Measurements from ENCODE around the gene CUL5. TPM values are rescaled to one million over a fixed set of nuclear protein-coding genes. Genes with fewer than 3 reads are reported as not detected.

CUL5 gene
- total RNA-seq, 1 experiment from 2014 or later: 75.4 TPM

- H3K27me3 ChIP-seq (replicated peaks; ENCODE audit: control insufficient read depth, insufficient read depth, low read length): no peaks in the 10 kb centered on the region
- ChIA-PET CTCF (interaction anchor here (0.5 to 1.4 kb wide), 2 partner anchors 13 to 137 kb away, joined by 4 to 7 read pairs; partner anchors contain the start of gene CUL5), POLR2A (interaction anchor here (0.5 kb wide), 1 partner anchor 9 kb away, joined by 5 read pairs; no protein-coding TSS in a partner anchor)
- Mint-ChIP-seq H3K9me3 (ENCODE audit: unreplicated experiment) (no peaks in the 10 kb centered on the region), H3K36me3 (ENCODE audit: insufficient read depth, unreplicated experiment) (no peaks in the 10 kb centered on the region), H3K27me3 (ENCODE audit: insufficient read depth, unreplicated experiment) (peaks cover 3% of the 10 kb centered on the region), H3K27ac (ENCODE audit: unreplicated experiment) (no peak overlapping the region), H3K4me3 (ENCODE audit: unreplicated experiment) (no peak overlapping the region), H3K4me1 (ENCODE audit: low read depth, unreplicated experiment) (peaks cover 6% of the 10 kb centered on the region)
- BruUV-seq (replicated peaks): no TSS peak
- no peaks in the 10 kb centered on the region for H3K9me3 ChIP-seq
- TF ChIP-seq, protein P1, sequence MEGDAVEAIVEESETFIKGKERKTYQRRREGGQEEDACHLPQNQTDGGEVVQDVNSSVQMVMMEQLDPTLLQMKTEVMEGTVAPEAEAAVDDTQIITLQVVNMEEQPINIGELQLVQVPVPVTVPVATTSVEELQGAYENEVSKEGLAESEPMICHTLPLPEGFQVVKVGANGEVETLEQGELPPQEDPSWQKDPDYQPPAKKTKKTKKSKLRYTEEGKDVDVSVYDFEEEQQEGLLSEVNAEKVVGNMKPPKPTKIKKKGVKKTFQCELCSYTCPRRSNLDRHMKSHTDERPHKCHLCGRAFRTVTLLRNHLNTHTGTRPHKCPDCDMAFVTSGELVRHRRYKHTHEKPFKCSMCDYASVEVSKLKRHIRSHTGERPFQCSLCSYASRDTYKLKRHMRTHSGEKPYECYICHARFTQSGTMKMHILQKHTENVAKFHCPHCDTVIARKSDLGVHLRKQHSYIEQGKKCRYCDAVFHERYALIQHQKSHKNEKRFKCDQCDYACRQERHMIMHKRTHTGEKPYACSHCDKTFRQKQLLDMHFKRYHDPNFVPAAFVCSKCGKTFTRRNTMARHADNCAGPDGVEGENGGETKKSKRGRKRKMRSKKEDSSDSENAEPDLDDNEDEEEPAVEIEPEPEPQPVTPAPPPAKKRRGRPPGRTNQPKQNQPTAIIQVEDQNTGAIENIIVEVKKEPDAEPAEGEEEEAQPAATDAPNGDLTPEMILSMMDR (IDR thresholded peaks at IDR 0.05; ENCODE audit: insufficient read depth in 1 of 2, low read depth in 1 of 2, low read length in 1 of 2, severe bottlenecking in 1 of 2, unreplicated experiment in 1 of 2): no peak
- H3K4me3 ChIP-seq (ENCODE audit: low read depth, low read length): no peak overlapping the region
- no peak for DNase-seq
- H3K36me3 ChIP-seq (ENCODE audit: control insufficient read depth, insufficient read depth, low read length): no peaks in the 10 kb centered on the region
- intact Hi-C loops (cut with micrococcal nuclease; ENCODE audit: unreplicated experiment): no loop called here
- H3K4me1 ChIP-seq: 0 out of 2 replicates have a peak, but pooled peaks cover 3% of the 10 kb centered on the region
These were observed 12.5 kb upstream of the CUL5 start for GRCh38 chr11:107996006-107996776.

- Histone ChIP-seq H3K27me3 (replicated peaks; ENCODE audit: control insufficient read depth, insufficient read depth, low read length) (peaks cover 1% of the 10 kb centered on the region; the same call in 1 of the 2 replicates), H3K36me3 (ENCODE audit: control insufficient read depth, insufficient read depth, low read length) (no peaks in the 10 kb centered on the region), H3K9me3 (no peaks in the 10 kb centered on the region), H3K4me1 (0 out of 2 replicates have a peak, but pooled peaks cover 3% of the 10 kb centered on the region), H3K4me3 (ENCODE audit: low read depth, low read length) (no peak overlapping the region)
- Mint-ChIP-seq H3K4me1 (ENCODE audit: low read depth, unreplicated experiment) (peaks cover 6% of the 10 kb centered on the region), H3K27ac (ENCODE audit: unreplicated experiment) (no peak overlapping the region), H3K9me3 (ENCODE audit: unreplicated experiment) (no peaks in the 10 kb centered on the region), H3K36me3 (ENCODE audit: insufficient read depth, unreplicated experiment) (no peaks in the 10 kb centered on the region), H3K4me3 (ENCODE audit: unreplicated experiment) (no peak overlapping the region), H3K27me3 (ENCODE audit: insufficient read depth, unreplicated experiment) (peaks cover 10% of the 10 kb centered on the region)
- TF ChIP-seq, protein P1 (IDR thresholded peaks at IDR 0.05; ENCODE audit: insufficient read depth in 1 of 2, low read depth in 1 of 2, low read length in 1 of 2, severe bottlenecking in 1 of 2, unreplicated experiment in 1 of 2): no peak
- CTCF ChIA-PET: interaction anchor here (1.6 kb wide), 1 partner anchor 11 kb away, joined by 26 read pairs; the partner anchor contains the start of gene CUL5
- DNase-seq: no peak
- POLR2A ChIA-PET: no interaction called here
- intact Hi-C loops (cut with micrococcal nuclease; ENCODE audit: unreplicated experiment): loop anchor here (2.0 kb wide), 1 partner anchor 656 kb away; no protein-coding TSS in a partner anchor
- no TSS peak for BruUV-seq (replicated peaks)
These were observed 9.9 kb upstream of the CUL5 start for GRCh38 chr11:107998761-107999160.

DNA sequence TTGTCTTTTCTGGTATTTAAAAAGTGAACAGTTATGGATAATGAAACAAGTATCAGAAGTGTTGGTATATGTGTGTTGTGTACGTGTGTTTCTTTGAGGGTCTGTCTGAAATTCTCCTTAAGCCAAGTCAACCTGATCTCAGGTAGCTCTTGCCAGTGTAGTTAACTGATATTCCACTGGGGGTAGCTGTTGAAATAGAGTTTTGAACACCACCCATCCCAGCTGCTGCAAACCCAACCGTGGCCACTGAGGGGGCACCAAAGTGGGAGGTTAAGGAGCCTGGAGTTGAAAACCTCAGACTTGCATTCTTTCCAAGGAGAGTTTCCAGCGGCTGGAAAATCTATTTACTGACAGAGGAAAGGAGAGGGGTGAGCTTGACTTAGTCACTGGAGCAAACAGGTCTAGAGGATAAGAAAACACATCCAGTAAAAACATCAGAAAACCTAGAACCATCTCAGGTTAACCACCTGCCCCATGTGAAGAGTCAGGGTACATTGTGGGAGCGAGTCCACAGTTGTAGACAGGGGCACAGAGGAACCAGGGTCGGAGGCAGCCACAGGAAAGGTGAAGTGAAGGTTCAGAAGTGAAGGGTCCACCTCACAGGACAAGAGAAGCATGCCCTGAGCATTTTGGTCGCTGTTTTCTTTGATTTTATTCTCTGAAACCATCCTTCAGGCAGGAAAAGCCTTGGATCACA is 8.8 kb upstream of the CUL5 start:
- intact Hi-C loops (cut with micrococcal nuclease; ENCODE audit: unreplicated experiment): loop anchor here (2.0 to 10.0 kb wide), 2 partner anchors 315 to 655 kb away; no protein-coding TSS in a partner anchor
- no peaks in the 10 kb centered on the region for H3K9me3 Mint-ChIP-seq (ENCODE audit: unreplicated experiment)
- peaks cover 10% of the 10 kb centered on the region for H3K27me3 Mint-ChIP-seq (ENCODE audit: insufficient read depth, unreplicated experiment)
- no peak overlapping the region for H3K4me3 Mint-ChIP-seq (ENCODE audit: unreplicated experiment)
- DNase-seq: peak; percentile 81 to 85
- no peaks in the 10 kb centered on the region for H3K36me3 Mint-ChIP-seq (ENCODE audit: insufficient read depth, unreplicated experiment)
- Histone ChIP-seq H3K4me1 (0 out of 2 replicates have a peak, but pooled peaks cover 3% of the 10 kb centered on the region), H3K36me3 (ENCODE audit: control insufficient read depth, insufficient read depth, low read length) (no peaks in the 10 kb centered on the region), H3K27me3 (replicated peaks; ENCODE audit: control insufficient read depth, insufficient read depth, low read length) (peaks cover 1% of the 10 kb centered on the region; the same call in 1 of the 2 replicates), H3K4me3 (ENCODE audit: low read depth, low read length) (no peak overlapping the region), H3K9me3 (no peaks in the 10 kb centered on the region)
- CTCF ChIA-PET: interaction anchor here (0.6 to 1.6 kb wide), 8 partner anchors 10 to 656 kb away, joined by 4 to 26 read pairs (median 5); partner anchors contain the start of genes ATM, CUL5 and NPAT
- no TSS peak for BruUV-seq (replicated peaks)
- POLR2A ChIA-PET: interaction anchor here (0.5 to 1.1 kb wide), 2 partner anchors 9 to 163 kb away, joined by 5 to 8 read pairs; partner anchors contain the start of gene CUL5
- TF ChIP-seq, protein P1 (IDR thresholded peaks at IDR 0.05; ENCODE audit: insufficient read depth in 1 of 2, low read depth in 1 of 2, low read length in 1 of 2, severe bottlenecking in 1 of 2, unreplicated experiment in 1 of 2): peak; percentile 84 to 93
- peaks cover 6% of the 10 kb centered on the region for H3K4me1 Mint-ChIP-seq (ENCODE audit: low read depth, unreplicated experiment)
- H3K27ac Mint-ChIP-seq (ENCODE audit: unreplicated experiment): no peak overlapping the region
